ENCODE results near the gene SPARCL1. TPM values are rescaled to one million over a fixed set of nuclear protein-coding genes. Genes with fewer than 3 reads are reported as not detected.

SPARCL1 gene
- total and polyA plus RNA-seq, 4 donors, result 93.2 to 486 (median 358) TPM

DNA sequence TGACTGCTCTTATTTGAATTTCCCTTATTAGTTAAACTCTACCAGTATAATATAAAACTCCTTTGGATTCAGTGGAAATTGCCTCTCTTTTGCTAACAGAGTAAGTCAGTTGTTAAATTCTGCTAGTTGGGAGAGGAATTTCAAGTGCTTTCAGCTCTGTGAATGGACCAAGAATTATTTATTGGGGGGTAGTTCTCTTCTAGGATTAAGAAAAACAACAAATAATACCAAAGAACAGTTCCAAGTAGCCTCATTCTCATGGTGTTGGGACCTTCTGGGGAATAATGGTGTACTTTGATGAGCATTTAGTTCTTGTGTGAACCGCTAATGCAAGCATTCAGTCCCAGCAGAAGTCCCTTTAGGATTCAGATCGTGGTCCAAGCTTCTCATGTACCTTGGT, 11.6 kb downstream of the SPARCL1 start:
- 90 to 93% methylated on average over 2 of the region's 2 CpGs for WGBS, 2 donors
- Histone ChIP-seq H3K9me3 (ENCODE audit: control insufficient read depth in 4 of 4, insufficient read depth in 3 of 4, low read length in 3 of 4) (no peaks in the 10 kb centered on the region), H3K4me3 (no peak overlapping the region), H3K9ac (ENCODE audit: insufficient read depth in 1 of 2, low read length in 2 of 2) (no peak overlapping the region), H3K27me3 (ENCODE audit: control insufficient read depth in 3 of 3, insufficient read depth in 3 of 3, low read length in 2 of 3) (no peaks in the 10 kb centered on the region), H3K36me3 (ENCODE audit: control insufficient read depth in 4 of 4, insufficient read depth in 4 of 4, low read length in 4 of 4) (peaks cover 0 to 2% (median 0%) of the 10 kb centered on the region in 4 donors), H3K27ac (ENCODE audit: low read depth in 1 of 2, low read length in 1 of 2) (peak overlapping the region in 1 of 2 donors; percentile 1), H3K4me1 (ENCODE audit: control insufficient read depth in 5 of 5, insufficient read depth in 5 of 5, low read length in 5 of 5) (peaks cover 0 to 28% (median 21%) of the 10 kb centered on the region in 5 donors)
- DNase-seq, result no peak
- TF ChIP-seq, protein P1, sequence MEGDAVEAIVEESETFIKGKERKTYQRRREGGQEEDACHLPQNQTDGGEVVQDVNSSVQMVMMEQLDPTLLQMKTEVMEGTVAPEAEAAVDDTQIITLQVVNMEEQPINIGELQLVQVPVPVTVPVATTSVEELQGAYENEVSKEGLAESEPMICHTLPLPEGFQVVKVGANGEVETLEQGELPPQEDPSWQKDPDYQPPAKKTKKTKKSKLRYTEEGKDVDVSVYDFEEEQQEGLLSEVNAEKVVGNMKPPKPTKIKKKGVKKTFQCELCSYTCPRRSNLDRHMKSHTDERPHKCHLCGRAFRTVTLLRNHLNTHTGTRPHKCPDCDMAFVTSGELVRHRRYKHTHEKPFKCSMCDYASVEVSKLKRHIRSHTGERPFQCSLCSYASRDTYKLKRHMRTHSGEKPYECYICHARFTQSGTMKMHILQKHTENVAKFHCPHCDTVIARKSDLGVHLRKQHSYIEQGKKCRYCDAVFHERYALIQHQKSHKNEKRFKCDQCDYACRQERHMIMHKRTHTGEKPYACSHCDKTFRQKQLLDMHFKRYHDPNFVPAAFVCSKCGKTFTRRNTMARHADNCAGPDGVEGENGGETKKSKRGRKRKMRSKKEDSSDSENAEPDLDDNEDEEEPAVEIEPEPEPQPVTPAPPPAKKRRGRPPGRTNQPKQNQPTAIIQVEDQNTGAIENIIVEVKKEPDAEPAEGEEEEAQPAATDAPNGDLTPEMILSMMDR (IDR thresholded peaks at IDR 0.05; ENCODE audit: control extremely low read depth, extremely low read depth), result no peak
- no peak for ATAC-seq (ENCODE audit: insufficient read depth, low FRiP score)

DNA sequence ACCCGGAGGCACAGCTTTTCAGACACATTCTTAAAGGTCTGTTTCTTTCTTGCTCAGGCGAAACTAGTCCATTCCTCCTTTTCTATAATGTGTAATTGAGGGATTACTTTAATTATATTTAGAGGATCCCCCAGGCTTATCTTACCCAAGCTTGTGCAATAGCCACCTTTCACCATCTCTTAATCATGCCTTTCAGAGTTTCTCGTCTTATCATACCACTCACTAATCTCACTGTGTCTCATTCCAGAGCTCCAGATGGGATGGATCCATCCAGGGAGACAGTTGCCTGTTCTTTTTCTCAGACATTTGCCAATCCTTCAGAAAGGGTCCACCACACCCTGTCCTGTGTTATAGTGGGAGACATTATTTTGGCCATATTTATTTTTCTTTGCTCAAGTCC, 12.5 kb downstream of the SPARCL1 start:
- peak overlapping the region in 1 of 2 donors; percentile 47 for H3K27ac ChIP-seq (ENCODE audit: low read depth in 1 of 2, low read length in 1 of 2)
- no peak overlapping the region for H3K4me3 ChIP-seq
- H3K27me3 ChIP-seq (ENCODE audit: control insufficient read depth in 3 of 3, insufficient read depth in 3 of 3, low read length in 2 of 3), result no peaks in the 10 kb centered on the region
- TF ChIP-seq, protein P1 (IDR thresholded peaks at IDR 0.05; ENCODE audit: control extremely low read depth, extremely low read depth), result no peak
- peaks cover 0 to 2% (median under 1%) of the 10 kb centered on the region in 4 donors for H3K36me3 ChIP-seq (ENCODE audit: control insufficient read depth in 4 of 4, insufficient read depth in 4 of 4, low read length in 4 of 4)
- no peaks in the 10 kb centered on the region for H3K9me3 ChIP-seq (ENCODE audit: control insufficient read depth in 4 of 4, insufficient read depth in 3 of 4, low read length in 3 of 4)
- DNase-seq (no peak), ATAC-seq (ENCODE audit: insufficient read depth, low FRiP score) (no peak)
- H3K9ac ChIP-seq (ENCODE audit: insufficient read depth in 1 of 2, low read length in 2 of 2), result no peak overlapping the region
- 88 to 92% methylated on average over 3 of the region's 3 CpGs for WGBS, 2 donors
- peaks cover 0 to 27% (median 18%) of the 10 kb centered on the region in 5 donors for H3K4me1 ChIP-seq (ENCODE audit: control insufficient read depth in 5 of 5, insufficient read depth in 5 of 5, low read length in 5 of 5)

DNA sequence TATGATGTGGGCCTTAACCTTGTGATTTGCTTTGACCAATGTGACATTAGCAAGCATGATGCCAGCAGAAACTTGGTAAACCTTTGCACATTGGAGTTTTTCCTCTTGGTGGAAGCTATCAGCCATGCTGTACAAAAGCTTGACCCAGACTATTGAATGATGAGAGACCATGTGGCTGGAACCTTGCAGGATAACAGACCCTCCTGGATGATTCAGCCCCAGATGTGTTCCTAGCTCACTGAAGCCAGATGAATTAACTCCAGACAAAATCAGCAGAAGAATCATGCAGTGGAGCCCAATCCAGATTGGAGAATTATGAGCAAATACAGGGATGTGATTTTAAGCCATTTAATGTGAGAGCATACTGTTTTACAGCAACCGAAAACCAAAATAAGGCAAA, 16.8 kb downstream of the SPARCL1 start:
- peaks cover 2 to 14% (median 10%) of the 10 kb centered on the region in 4 donors for H3K36me3 ChIP-seq (ENCODE audit: control insufficient read depth in 4 of 4, insufficient read depth in 4 of 4, low read length in 4 of 4)
- H3K4me3 ChIP-seq, result no peak overlapping the region
- H3K4me1 ChIP-seq (ENCODE audit: control insufficient read depth in 5 of 5, insufficient read depth in 5 of 5, low read length in 5 of 5), result peaks cover 0 to 22% (median 6%) of the 10 kb centered on the region in 5 donors
- TF ChIP-seq, protein P1 (IDR thresholded peaks at IDR 0.05; ENCODE audit: control extremely low read depth, extremely low read depth), result no peak
- no peak overlapping the region for H3K27ac ChIP-seq (ENCODE audit: low read depth in 1 of 2, low read length in 1 of 2)
- H3K9ac ChIP-seq (ENCODE audit: insufficient read depth in 1 of 2, low read length in 2 of 2), result no peak overlapping the region
- DNase-seq (no peak), ATAC-seq (ENCODE audit: insufficient read depth, low FRiP score) (no peak)
- no peaks in the 10 kb centered on the region for H3K27me3 ChIP-seq (ENCODE audit: control insufficient read depth in 3 of 3, insufficient read depth in 3 of 3, low read length in 2 of 3)
- H3K9me3 ChIP-seq (ENCODE audit: control insufficient read depth in 4 of 4, insufficient read depth in 3 of 4, low read length in 3 of 4), result no peaks in the 10 kb centered on the region
- WGBS, 2 donors, result 70 to 85% methylated on average over 1 of the region's 1 CpG

DNA sequence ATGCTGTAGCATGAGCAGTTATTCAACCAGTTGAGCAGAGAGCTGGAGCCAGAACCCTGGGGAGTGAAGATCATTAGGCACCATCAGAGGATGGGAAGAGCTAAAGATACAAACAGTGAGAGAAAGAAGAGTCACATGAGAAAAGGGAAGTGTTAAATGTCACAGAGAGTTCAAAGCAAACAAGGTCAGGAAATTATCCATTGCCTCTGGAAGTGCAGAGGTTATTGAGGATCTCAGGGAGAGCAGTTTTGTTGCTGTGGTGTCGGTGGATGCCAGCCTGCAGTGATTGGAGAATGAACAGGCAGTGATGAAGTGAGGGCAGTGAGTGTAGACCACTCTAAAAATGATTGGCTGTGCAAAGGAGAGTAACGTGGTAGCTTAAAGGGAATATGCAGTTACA, 17.7 kb downstream of the SPARCL1 start:
- H3K4me3 ChIP-seq, result no peak overlapping the region
- TF ChIP-seq, protein P1 (IDR thresholded peaks at IDR 0.05; ENCODE audit: control extremely low read depth, extremely low read depth), result no peak
- H3K36me3 ChIP-seq (ENCODE audit: control insufficient read depth in 4 of 4, insufficient read depth in 4 of 4, low read length in 4 of 4), result peaks cover 2 to 14% (median 10%) of the 10 kb centered on the region in 4 donors
- ATAC-seq (ENCODE audit: insufficient read depth, low FRiP score) (no peak), DNase-seq (no peak)
- H3K4me1 ChIP-seq (ENCODE audit: control insufficient read depth in 5 of 5, insufficient read depth in 5 of 5, low read length in 5 of 5), result peaks cover 0 to 17% (median 7%) of the 10 kb centered on the region in 5 donors
- no peak overlapping the region for H3K9ac ChIP-seq (ENCODE audit: insufficient read depth in 1 of 2, low read length in 2 of 2)
- H3K27me3 ChIP-seq (ENCODE audit: control insufficient read depth in 3 of 3, insufficient read depth in 3 of 3, low read length in 2 of 3), result no peaks in the 10 kb centered on the region
- WGBS, 2 donors, result 52 to 76% methylated on average over 2 of the region's 2 CpGs
- no peaks in the 10 kb centered on the region for H3K9me3 ChIP-seq (ENCODE audit: control insufficient read depth in 4 of 4, insufficient read depth in 3 of 4, low read length in 3 of 4)
- no peak overlapping the region for H3K27ac ChIP-seq (ENCODE audit: low read depth in 1 of 2, low read length in 1 of 2)
